Activated T-cell treated with anti-CD3 and anti-CD28 coated beads for 24 hours (primary cell): ENCODE results near the gene COG8.
"Not testable (repeated sequence)": the region's sequence is repeated elsewhere in the genome, so short reads cannot be mapped to it uniquely, and the experiment has no call there.

Source experiments
- DNase-seq: peaks from one replicate; pipeline ENCODE4 v3.0.0-alpha.2; 2020; ENCODE audit warnings: low read depth

Gene COG8

GRCh38 chr16:69318911-69319289 lies 20.5 kb downstream of the COG8 start:
- DNase-seq: no peak

- no peak for DNase-seq
Measured at GRCh38 chr16:69318177-69318910, 21.0 kb downstream of the COG8 start.

- DNase-seq: no peak
Measured at GRCh38 chr16:69316595-69317034, 22.7 kb downstream of the COG8 start.

GRCh38 chr16:69315486-69316311 lies 23.7 kb downstream of the COG8 start:
- DNase-seq: no peak

- DNase-seq: no peak
Measured at GRCh38 chr16:69314534-69314933, 24.8 kb downstream of the COG8 start.

GRCh38 chr16:69313469-69313868 lies 25.9 kb downstream of the COG8 start:
- no peak for DNase-seq

GRCh38 chr16:69311533-69312387 lies 27.6 kb downstream of the COG8 start:
- peak; percentile 27 for DNase-seq

GRCh38 chr16:69310653-69311532 lies 28.5 kb downstream of the COG8 start, which contains the start of gene VPS4A:
Gene VPS4A (plus strand): TSS chr16:69311350. CDS start chr16:69311512, 162 bp downstream.
- DNase-seq: peak; percentile 97

- DNase-seq: no peak
Measured at GRCh38 chr16:69309316-69309715, 30.0 kb downstream of the COG8 start.

- no peak for DNase-seq
Measured at GRCh38 chr16:69307856-69308255, 31.5 kb downstream of the COG8 start.

GRCh38 chr16:69307091-69307490 lies 32.3 kb downstream of the COG8 start:
- no peak for DNase-seq

GRCh38 chr16:69306031-69306430 lies 33.3 kb downstream of the COG8 start:
- no peak for DNase-seq

GRCh38 chr16:69302301-69302700 lies 37.1 kb downstream of the COG8 start:
- DNase-seq: no peak

- no peak for DNase-seq
Measured at GRCh38 chr16:69301861-69302260, 37.5 kb downstream of the COG8 start.

- no peak for DNase-seq
Measured at GRCh38 chr16:69301187-69301586, 38.2 kb downstream of the COG8 start.

- DNase-seq: no peak
Measured at GRCh38 chr16:69298261-69298660, 41.1 kb downstream of the COG8 start.

- not testable (repeated sequence) for DNase-seq
Measured at GRCh38 chr16:69296771-69297170, 42.6 kb downstream of the COG8 start.

- DNase-seq: no peak
Measured at GRCh38 chr16:69294051-69294450, 45.3 kb downstream of the COG8 start.

GRCh38 chr16:69293401-69293800 lies 46.0 kb downstream of the COG8 start:
- no peak for DNase-seq

- DNase-seq: not testable (repeated sequence)
Measured at GRCh38 chr16:69291657-69292056, 47.7 kb downstream of the COG8 start.
